Brain microvascular endothelial cell (primary cell): ENCODE measurements around the gene CAMK1D.

Experiments
- DNase-seq: peaks from one replicate; pipeline ENCODE4 v3.0.0-alpha.2; 2020
- H3K27ac ChIP-seq: fragments of 250-450 bp; sonication (Bioruptor Pico); 2 replicates; pipeline ENCODE4 v1.5.1; 2020; ENCODE audit warnings: mild to moderate bottlenecking, moderate library complexity
- H3K27me3 ChIP-seq: fragments of 250-450 bp; sonication (Bioruptor Pico); replicated peaks from 2 replicates; pipeline ENCODE4 v1.5.1; 2020; ENCODE audit warnings: mild to moderate bottlenecking
- H3K36me3 ChIP-seq: fragments of 250-450 bp; sonication (Bioruptor Pico); replicated peaks from 2 replicates; pipeline ENCODE4 v1.5.1; 2020; ENCODE audit warnings: mild to moderate bottlenecking
- H3K4me3 ChIP-seq: 2 replicates; pipeline ENCODE4 v1.5.1; 2011; ENCODE audit warnings: low read depth, mild to moderate bottlenecking, control low read depth, low read length, moderate library complexity
- in situ Hi-C: cut with HindIII; loops from 2 replicates; pipeline ENCODE4 v1.10.0; 2017; ENCODE audit warnings: low sequenced_read_pairs, low pct_ligation_motif_present
- TF ChIP-seq, protein P1 (sequence below): IDR thresholded peaks from 2 replicates; pipeline ENCODE4 v1.5.1; 2011; ENCODE audit warnings: low read depth, mild to moderate bottlenecking, moderate library complexity, low read length, control low read depth, inconsistent platforms; ENCODE audit errors: missing control alignments

Gene CAMK1D

DNA sequence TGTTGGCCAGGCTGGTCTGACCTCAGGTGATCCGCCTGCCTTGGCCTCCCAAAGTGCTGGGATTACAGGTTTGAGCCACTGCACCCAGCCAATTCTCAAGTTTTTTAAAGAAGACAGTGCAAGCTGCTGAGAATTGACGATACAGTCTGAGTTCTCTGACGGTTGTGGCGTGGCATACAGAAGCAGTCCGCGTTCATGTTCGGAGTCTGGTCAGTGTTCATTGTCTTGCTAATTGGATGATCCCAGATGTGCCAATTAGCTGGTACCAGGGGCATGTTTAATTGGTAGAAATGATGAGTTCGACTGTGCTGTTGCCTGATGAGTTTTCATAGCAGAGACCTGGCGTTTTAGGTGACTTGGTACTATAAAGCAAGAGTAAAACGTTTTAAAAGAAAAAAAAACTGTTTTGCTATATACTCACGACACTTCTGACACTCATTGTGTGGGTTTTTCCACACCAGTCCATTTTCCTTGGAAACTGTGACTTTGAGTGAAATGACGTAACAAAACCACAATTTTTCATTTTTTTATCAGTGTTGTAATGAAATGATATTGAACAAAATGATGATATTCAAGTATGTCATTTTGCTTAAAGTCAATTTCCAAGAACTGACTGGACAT is 32.3 kb downstream of the CAMK1D start:
- TF ChIP-seq, protein P1, sequence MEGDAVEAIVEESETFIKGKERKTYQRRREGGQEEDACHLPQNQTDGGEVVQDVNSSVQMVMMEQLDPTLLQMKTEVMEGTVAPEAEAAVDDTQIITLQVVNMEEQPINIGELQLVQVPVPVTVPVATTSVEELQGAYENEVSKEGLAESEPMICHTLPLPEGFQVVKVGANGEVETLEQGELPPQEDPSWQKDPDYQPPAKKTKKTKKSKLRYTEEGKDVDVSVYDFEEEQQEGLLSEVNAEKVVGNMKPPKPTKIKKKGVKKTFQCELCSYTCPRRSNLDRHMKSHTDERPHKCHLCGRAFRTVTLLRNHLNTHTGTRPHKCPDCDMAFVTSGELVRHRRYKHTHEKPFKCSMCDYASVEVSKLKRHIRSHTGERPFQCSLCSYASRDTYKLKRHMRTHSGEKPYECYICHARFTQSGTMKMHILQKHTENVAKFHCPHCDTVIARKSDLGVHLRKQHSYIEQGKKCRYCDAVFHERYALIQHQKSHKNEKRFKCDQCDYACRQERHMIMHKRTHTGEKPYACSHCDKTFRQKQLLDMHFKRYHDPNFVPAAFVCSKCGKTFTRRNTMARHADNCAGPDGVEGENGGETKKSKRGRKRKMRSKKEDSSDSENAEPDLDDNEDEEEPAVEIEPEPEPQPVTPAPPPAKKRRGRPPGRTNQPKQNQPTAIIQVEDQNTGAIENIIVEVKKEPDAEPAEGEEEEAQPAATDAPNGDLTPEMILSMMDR, result no peak
- in situ Hi-C loops, result no loop called here
- Histone ChIP-seq H3K36me3 (no peaks in the 10 kb centered on the region), H3K27ac (no peak overlapping the region), H3K4me3 (no peak overlapping the region), H3K27me3 (no peaks in the 10 kb centered on the region)
- DNase-seq, result no peak

DNA sequence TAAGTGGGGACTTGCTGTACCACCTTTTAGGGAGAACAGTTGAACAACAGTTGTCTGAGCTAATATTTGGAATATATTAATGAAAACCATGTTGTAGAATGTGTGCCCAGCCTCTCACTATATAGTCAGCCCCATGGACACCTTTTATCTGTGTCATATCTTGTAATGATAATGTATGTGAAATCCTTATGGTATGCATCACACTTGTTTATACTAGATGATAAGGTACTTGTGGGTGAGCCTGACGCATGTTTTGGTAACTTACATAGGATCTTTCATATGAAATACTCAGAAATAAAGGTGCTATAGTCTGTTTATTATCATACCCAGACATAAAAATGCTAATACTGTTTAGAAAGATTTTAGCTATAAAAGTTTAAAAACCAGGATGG is 32.8 kb downstream of the CAMK1D start:
- Histone ChIP-seq H3K36me3 (no peaks in the 10 kb centered on the region), H3K4me3 (no peak overlapping the region), H3K27ac (peak overlapping the region; percentile 67), H3K27me3 (no peaks in the 10 kb centered on the region)
- peak; percentile 56 for DNase-seq
- in situ Hi-C loops, result no loop called here
- TF ChIP-seq, protein P1, result no peak

DNA sequence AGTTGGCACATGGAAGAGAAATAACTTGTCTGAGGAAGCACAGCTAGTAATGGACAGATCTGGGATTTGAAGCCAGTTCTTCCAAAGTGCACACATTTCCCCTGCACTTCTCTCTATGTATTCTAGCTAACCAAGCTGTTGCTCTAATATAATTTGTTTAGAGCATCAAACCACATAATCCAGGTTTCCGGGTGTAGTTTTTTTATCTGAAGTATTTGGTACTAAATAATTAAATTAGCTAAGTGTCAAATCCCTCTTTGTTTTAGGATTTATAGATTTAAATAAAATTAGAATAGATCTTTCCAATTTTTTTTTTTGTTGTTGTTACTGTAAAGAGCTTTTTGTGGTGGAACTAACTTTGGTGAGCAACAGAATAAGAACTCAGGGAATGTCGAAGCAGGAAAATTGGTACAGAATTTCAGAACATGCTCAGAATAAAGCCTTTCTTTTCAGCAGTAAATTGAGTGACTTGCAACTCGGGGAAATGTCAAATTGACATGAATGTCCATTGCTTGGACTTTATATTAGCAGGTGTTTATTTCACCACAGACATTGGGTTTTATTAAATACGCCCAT is 33.7 kb downstream of the CAMK1D start:
- H3K27me3 ChIP-seq, result no peaks in the 10 kb centered on the region
- TF ChIP-seq, protein P1, result no peak
- DNase-seq, result peak; percentile 34
- H3K36me3 ChIP-seq, result no peaks in the 10 kb centered on the region
- H3K4me3 ChIP-seq, result no peak overlapping the region
- in situ Hi-C loops, result no loop called here
- H3K27ac ChIP-seq, result peak overlapping the region; percentile 67

DNA sequence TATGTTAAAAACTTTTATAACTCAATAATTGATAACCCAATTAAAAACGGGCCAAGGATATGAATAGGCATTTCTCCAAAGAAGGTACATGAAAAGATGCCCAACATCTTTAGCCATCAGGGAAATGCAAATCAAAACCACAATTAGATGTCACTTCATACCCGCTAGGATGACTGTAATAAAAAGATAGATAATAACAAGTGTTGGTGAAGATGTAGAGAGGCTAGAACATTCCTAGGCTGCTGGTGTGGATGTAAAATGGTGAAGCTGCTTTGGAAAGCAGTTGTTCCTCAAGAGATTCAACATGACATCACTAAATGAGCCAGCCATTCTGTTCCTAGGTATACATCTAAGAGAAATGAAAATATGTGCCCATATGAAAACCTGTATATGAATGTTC is 35.6 kb downstream of the CAMK1D start:
- in situ Hi-C loops, result no loop called here
- no peaks in the 10 kb centered on the region for H3K27me3 ChIP-seq
- H3K4me3 ChIP-seq, result no peak overlapping the region
- no peak for DNase-seq
- TF ChIP-seq, protein P1, result no peak
- H3K27ac ChIP-seq, result no peak overlapping the region
- no peaks in the 10 kb centered on the region for H3K36me3 ChIP-seq

DNA sequence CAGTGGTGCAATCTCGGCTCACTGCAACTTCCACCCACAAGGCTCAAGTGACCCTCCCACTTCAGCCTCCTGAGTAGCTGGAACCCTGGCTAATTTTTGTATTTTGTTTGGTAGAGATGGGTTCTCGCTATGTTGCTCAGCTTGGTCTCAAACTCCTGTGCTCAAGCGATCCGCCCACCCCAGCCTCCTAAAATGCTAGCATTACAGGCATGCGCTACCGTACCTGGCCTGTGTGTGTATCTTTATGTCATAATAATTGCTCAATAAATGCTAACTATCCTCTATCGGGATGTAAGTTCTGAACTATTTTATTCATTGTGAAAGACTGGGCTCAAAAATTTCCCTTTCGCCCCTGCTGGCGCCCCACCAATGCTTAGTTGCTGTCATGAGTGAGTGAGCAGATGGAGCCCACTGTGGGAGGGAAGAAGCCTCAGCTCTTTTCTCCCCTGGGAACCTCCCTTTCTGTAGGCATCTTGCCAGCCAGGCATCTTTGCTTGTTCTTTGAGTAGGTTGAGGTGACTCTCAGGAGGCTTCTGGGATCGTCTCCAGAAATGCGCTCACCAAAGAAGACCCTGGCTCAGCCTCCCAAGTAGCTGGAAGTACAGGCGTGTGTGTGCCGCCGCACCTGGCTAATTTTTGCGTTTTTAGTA is 38.3 kb downstream of the CAMK1D start:
- in situ Hi-C loops, result no loop called here
- Histone ChIP-seq H3K27me3 (no peaks in the 10 kb centered on the region), H3K4me3 (no peak overlapping the region), H3K36me3 (no peaks in the 10 kb centered on the region), H3K27ac (no peak overlapping the region)
- TF ChIP-seq, protein P1, result no peak
- no peak for DNase-seq

DNA sequence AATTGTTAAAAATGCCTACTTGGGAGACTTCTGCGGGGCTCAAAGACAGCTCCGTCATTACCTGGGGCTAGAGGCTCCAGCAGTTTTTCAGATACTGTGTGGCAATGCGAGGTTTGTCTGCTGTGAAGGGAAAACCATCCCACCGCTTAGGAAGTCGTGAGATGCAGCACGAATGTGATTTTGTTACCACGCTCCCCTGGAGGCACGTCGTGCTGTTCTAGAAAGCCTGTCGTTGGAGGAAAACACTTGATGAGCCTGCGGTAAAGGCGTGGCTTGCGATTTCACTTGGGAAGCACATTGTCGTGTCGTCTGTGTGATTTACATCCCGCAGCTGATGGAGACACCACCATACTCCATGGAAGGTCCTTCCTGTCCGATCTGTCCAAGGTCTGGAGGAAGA is 39.3 kb downstream of the CAMK1D start:
- TF ChIP-seq, protein P1, result no peak
- no peak for DNase-seq
- in situ Hi-C loops, result no loop called here

More for the DNA sequence above, 39.3 kb downstream of the CAMK1D start:
- Histone ChIP-seq H3K4me3 (no peak overlapping the region), H3K27me3 (no peaks in the 10 kb centered on the region), H3K27ac (no peak overlapping the region), H3K36me3 (no peaks in the 10 kb centered on the region)
